Colonic mucosa (tissue), 4 donors: ENCODE data around the gene FKBP2. TPM values are rescaled to one million over a fixed set of nuclear protein-coding genes. Genes with fewer than 3 reads are reported as not detected.
A peak's percentile ranks its signal among the peaks of the same experiment; 100 is the strongest.

Experiments
- DNase-seq: peaks from one replicate; pipeline ENCODE4 v3.0.0-alpha.2; 2020
- H3K27ac ChIP-seq: fragments of 200-600 bp; one replicate; pipeline ENCODE4 v1.8.0; 2021
- H3K27me3 ChIP-seq: fragments of 200-600 bp; one replicate; pipeline ENCODE4 v1.8.0; 2021
- H3K36me3 ChIP-seq: fragments of 200-600 bp; one replicate; pipeline ENCODE4 v1.8.0; 2021
- H3K4me1 ChIP-seq: fragments of 200-600 bp; one replicate; pipeline ENCODE4 v1.8.0; 2021; ENCODE audit warnings: mild to moderate bottlenecking
- H3K4me3 ChIP-seq: fragments of 200-600 bp; one replicate; pipeline ENCODE4 v1.8.0; 2021
- H3K9ac ChIP-seq, 2 donors: one replicate each; pipeline ENCODE4 v1.7.0; 2013; ENCODE audit warnings: control low read depth in 2 of 2, low read depth in 2 of 2, low read length in 2 of 2
- H3K9me3 ChIP-seq: fragments of 200-600 bp; one replicate; pipeline ENCODE4 v1.8.0; 2021
- CTCF ChIP-seq: fragments of 200-600 bp; IDR thresholded peaks from one replicate; pipeline ENCODE4 v1.8.0; 2022; ENCODE audit warnings: antibody characterized with exemption, mild to moderate bottlenecking
- intact Hi-C: fragments of 100-400 bp; cut with DNase I; formaldehyde crosslinking; loops from one replicate; pipeline ENCODE4 v1.14.1; 2022
- total RNA-seq, 2 donors: library from RNA; stranded (reverse); fragmentation: NEBNext Ultra II Directional in 1 of 2; extraction: Animal tissue kit (Norgen Biotek cat#: 25700) in 1 of 2; gene quantifications; one replicate each; pipeline ENCODE4 v1.2.1, GENCODE V29; 2021
- donor health status: healthy.
- donor health status: DM: no; HTN: no; CAD: no.
- donor health status: DM: no; HTN: no; CAD: no.

Gene FKBP2
- total RNA-seq, 2 donors from 2014 or later: 71.7 to 104 TPM

- no peaks in the 10 kb centered on the region for H3K27me3 ChIP-seq
- H3K4me1 ChIP-seq: peaks cover 21% of the 10 kb centered on the region
- peak overlapping the region; percentile 66 to 89 for H3K9ac ChIP-seq
- no peaks in the 10 kb centered on the region for H3K36me3 ChIP-seq
- DNase-seq: peak; percentile 24
- no peak overlapping the region for H3K4me3 ChIP-seq
- no peak for TF ChIP-seq CTCF
- peak overlapping the region; percentile 19 for H3K27ac ChIP-seq
- intact Hi-C loops: no loop called here
- H3K9me3 ChIP-seq: no peaks in the 10 kb centered on the region
Measured at GRCh38 chr11:64229090-64229743, 11.7 kb upstream of the FKBP2 start.

- intact Hi-C loops: no loop called here
- no peaks in the 10 kb centered on the region for H3K27me3 ChIP-seq
- H3K27ac ChIP-seq: peak overlapping the region; percentile 85
- H3K4me3 ChIP-seq: peak overlapping the region; percentile 70
- no peak for TF ChIP-seq CTCF
- peak; percentile 32 for DNase-seq
- no peaks in the 10 kb centered on the region for H3K9me3 ChIP-seq
- peaks cover 21% of the 10 kb centered on the region for H3K4me1 ChIP-seq
- H3K9ac ChIP-seq: peak overlapping the region; percentile 66 to 89
- no peaks in the 10 kb centered on the region for H3K36me3 ChIP-seq
Measured at GRCh38 chr11:64229744-64230170, 11.1 kb upstream of the FKBP2 start.

GRCh38 chr11:64230171-64230984 lies 10.5 kb upstream of the FKBP2 start, which contains the start of gene DNAJC4:
Gene DNAJC4, plus strand, starts transcription at chr11:64230548. Its CDS starts 307 bp downstream, at chr11:64230855.
- no peaks in the 10 kb centered on the region for H3K27me3 ChIP-seq
- peak within 1 kb of the TSS; percentile 89 for H3K9ac ChIP-seq
- intact Hi-C loops: no loop called here
- H3K9me3 ChIP-seq: no peaks in the 10 kb centered on the region
- no peak for TF ChIP-seq CTCF
- H3K27ac ChIP-seq: peak within 1 kb of the TSS; percentile 85
- H3K4me3 ChIP-seq: peak within 1 kb of the TSS; percentile 70
- peaks cover 16% of the 10 kb centered on the region for H3K4me1 ChIP-seq
- peak; percentile 96 for DNase-seq
- H3K36me3 ChIP-seq: no peaks in the 10 kb centered on the region

- H3K9ac ChIP-seq: peak overlapping the region; percentile 89
- H3K27ac ChIP-seq: peak overlapping the region; percentile 85
- H3K27me3 ChIP-seq: no peaks in the 10 kb centered on the region
- no peaks in the 10 kb centered on the region for H3K9me3 ChIP-seq
- H3K4me1 ChIP-seq: peaks cover 20% of the 10 kb centered on the region
- no peaks in the 10 kb centered on the region for H3K36me3 ChIP-seq
- TF ChIP-seq CTCF: no peak
- DNase-seq: no peak
- H3K4me3 ChIP-seq: peak overlapping the region; percentile 70
- intact Hi-C loops: no loop called here
Measured at GRCh38 chr11:64230985-64231365, 9.9 kb upstream of the FKBP2 start.

GRCh38 chr11:64231546-64231945 lies 9.3 kb upstream of the FKBP2 start:
- peak overlapping the region in 1 of 2 donors; percentile 21 for H3K9ac ChIP-seq
- no peaks in the 10 kb centered on the region for H3K9me3 ChIP-seq
- H3K4me1 ChIP-seq: peaks cover 20% of the 10 kb centered on the region
- no peak for TF ChIP-seq CTCF
- H3K27me3 ChIP-seq: no peaks in the 10 kb centered on the region
- DNase-seq: peak; percentile 29
- no peaks in the 10 kb centered on the region for H3K36me3 ChIP-seq
- H3K27ac ChIP-seq: no peak overlapping the region
- intact Hi-C loops: no loop called here
- H3K4me3 ChIP-seq: no peak overlapping the region
